Stimulated activated naive CD8-positive, alpha-beta T cell treated with anti-CD3 and anti-CD28 coated beads, Interleukin-15, amount 100 ng/mL, for 72 hours (primary cell): ENCODE results near the gene CYSLTR2.
A peak's percentile ranks its signal among the peaks of the same experiment; 100 is the strongest.
"Not testable (repeated sequence)": the region's sequence is repeated elsewhere in the genome, so short reads cannot be mapped to it uniquely, and the experiment has no call there.

Experiments
- ATAC-seq: fragments of 150-1000 bp; cut with Tn5 transposase; 2 replicates; pipeline ENCODE4 v1.10.0; 2021; ENCODE audit warnings: mild to moderate bottlenecking, moderate library complexity
- DNase-seq, 2 donors: peaks; one replicate each; pipeline ENCODE4 v3.0.0; 2021 to 2022
- H3K27ac Mint-ChIP-seq, 2 donors: one replicate each; pipeline ENCODE4 v1.8.0; 2022; ENCODE audit warnings: mild to moderate bottlenecking in 2 of 2, mixed read lengths in 2 of 2, moderate library complexity in 2 of 2
- H3K27me3 Mint-ChIP-seq: one replicate; pipeline ENCODE4 v1.8.0; 2022; ENCODE audit warnings: mixed read lengths
- H3K4me1 Mint-ChIP-seq: one replicate; pipeline ENCODE4 v1.8.0; 2022; ENCODE audit warnings: mild to moderate bottlenecking, mixed read lengths
- H3K4me3 Mint-ChIP-seq, 2 donors: one replicate each; pipeline ENCODE4 v1.8.0; 2022; ENCODE audit warnings: mild to moderate bottlenecking in 2 of 2, mixed read lengths in 2 of 2, moderate library complexity in 1 of 2
- H3K9me3 Mint-ChIP-seq, 2 donors: one replicate each; pipeline ENCODE4 v1.8.0; 2022; ENCODE audit warnings: mixed read lengths in 2 of 2

The CYSLTR2 gene

GRCh38 chr13:48661107-48661506 is 7.4 kb downstream of the CYSLTR2 start:
- Mint-ChIP-seq H3K27ac (no peak overlapping the region), H3K27me3 (no peaks in the 10 kb centered on the region), H3K4me3 (no peak overlapping the region), H3K4me1 (peaks cover 23% of the 10 kb centered on the region), H3K9me3 (peaks cover 26 to 29% of the 10 kb centered on the region in 2 donors)
- ATAC-seq (no peak), DNase-seq (no peak)

GRCh38 chr13:48662226-48662625 is 8.5 kb downstream of the CYSLTR2 start:
- ATAC-seq, result no peak

GRCh38 chr13:48667136-48667535 is 13.4 kb downstream of the CYSLTR2 start:
- no peak for ATAC-seq
- no peak overlapping the region for H3K4me3 Mint-ChIP-seq
- no peaks in the 10 kb centered on the region for H3K27me3 Mint-ChIP-seq
- no peak for DNase-seq
- H3K4me1 Mint-ChIP-seq, result peaks cover 5% of the 10 kb centered on the region
- peaks cover 44 to 65% of the 10 kb centered on the region in 2 donors for H3K9me3 Mint-ChIP-seq
- no peak overlapping the region for H3K27ac Mint-ChIP-seq

More at GRCh38 chr13:48662226-48662625, 8.5 kb downstream of the CYSLTR2 start:
- peaks cover 23% of the 10 kb centered on the region for H3K4me1 Mint-ChIP-seq
- no peak for DNase-seq
- H3K27me3 Mint-ChIP-seq, result no peaks in the 10 kb centered on the region
- H3K4me3 Mint-ChIP-seq, result no peak overlapping the region
- H3K9me3 Mint-ChIP-seq, result peaks cover 36 to 41% of the 10 kb centered on the region in 2 donors
- H3K27ac Mint-ChIP-seq, result no peak overlapping the region

GRCh38 chr13:48671421-48671820 is 17.7 kb downstream of the CYSLTR2 start:
- not testable (repeated sequence) for H3K27me3 Mint-ChIP-seq, ATAC-seq, DNase-seq, H3K27ac Mint-ChIP-seq, H3K4me3 Mint-ChIP-seq, H3K4me1 Mint-ChIP-seq
- peaks cover 21 to 46% of the 10 kb centered on the region in 2 donors for H3K9me3 Mint-ChIP-seq

- Mint-ChIP-seq H3K4me3 (no peak overlapping the region), H3K4me1 (peaks cover 15% of the 10 kb centered on the region), H3K9me3 (peaks cover 10 to 26% of the 10 kb centered on the region in 2 donors), H3K27ac (no peak overlapping the region), H3K27me3 (no peaks in the 10 kb centered on the region)
- ATAC-seq (no peak), DNase-seq (no peak)
These were observed 21.5 kb downstream of the CYSLTR2 start for GRCh38 chr13:48675247-48675646.

GRCh38 chr13:48678316-48678715 is 24.6 kb downstream of the CYSLTR2 start:
- no peak overlapping the region for H3K4me3 Mint-ChIP-seq
- no peak overlapping the region for H3K27ac Mint-ChIP-seq
- peaks cover 2 to 8% of the 10 kb centered on the region in 2 donors for H3K9me3 Mint-ChIP-seq
- ATAC-seq (no peak), DNase-seq (no peak)
- no peaks in the 10 kb centered on the region for H3K27me3 Mint-ChIP-seq
- peaks cover 15% of the 10 kb centered on the region for H3K4me1 Mint-ChIP-seq

- ATAC-seq (no peak), DNase-seq (no peak)
- Mint-ChIP-seq H3K4me1 (peaks cover 15% of the 10 kb centered on the region), H3K4me3 (no peak overlapping the region), H3K27ac (no peak overlapping the region), H3K27me3 (no peaks in the 10 kb centered on the region), H3K9me3 (no peaks in the 10 kb centered on the region)
These were observed 26.4 kb downstream of the CYSLTR2 start for GRCh38 chr13:48679941-48680680.

- no peak for ATAC-seq
- H3K9me3 Mint-ChIP-seq, result no peaks in the 10 kb centered on the region
- H3K27ac Mint-ChIP-seq, result peak overlapping the region in 1 of 2 donors; percentile 5
These were observed 27.1 kb downstream of the CYSLTR2 start for GRCh38 chr13:48680756-48681392.

GRCh38 chr13:48681905-48682304 is 28.2 kb downstream of the CYSLTR2 start:
- Mint-ChIP-seq H3K27ac (no peak overlapping the region), H3K4me1 (peaks cover 5% of the 10 kb centered on the region), H3K4me3 (no peak overlapping the region), H3K27me3 (no peaks in the 10 kb centered on the region), H3K9me3 (no peaks in the 10 kb centered on the region)
- DNase-seq (no peak), ATAC-seq (no peak)

More at GRCh38 chr13:48680756-48681392, 27.1 kb downstream of the CYSLTR2 start:
- Mint-ChIP-seq H3K27me3 (no peaks in the 10 kb centered on the region), H3K4me3 (no peak overlapping the region), H3K4me1 (peaks cover 15% of the 10 kb centered on the region)
- no peak for DNase-seq

- Mint-ChIP-seq H3K4me1 (no peaks in the 10 kb centered on the region), H3K27me3 (no peaks in the 10 kb centered on the region), H3K27ac (no peak overlapping the region), H3K9me3 (no peaks in the 10 kb centered on the region), H3K4me3 (no peak overlapping the region)
- ATAC-seq (no peak), DNase-seq (no peak)
These were observed 28.7 kb downstream of the CYSLTR2 start for GRCh38 chr13:48682436-48682835.

- peaks cover 0 to 24% of the 10 kb centered on the region in 2 donors for H3K9me3 Mint-ChIP-seq
- H3K27me3 Mint-ChIP-seq, result no peaks in the 10 kb centered on the region
- no peak overlapping the region for H3K4me3 Mint-ChIP-seq
- DNase-seq (no peak), ATAC-seq (no peak)
- no peaks in the 10 kb centered on the region for H3K4me1 Mint-ChIP-seq
- no peak overlapping the region for H3K27ac Mint-ChIP-seq
These were observed 33.0 kb downstream of the CYSLTR2 start for GRCh38 chr13:48686636-48687210.

GRCh38 chr13:48687249-48687648 is 33.5 kb downstream of the CYSLTR2 start:
- ATAC-seq, result no peak
- no peak for DNase-seq
- H3K9me3 Mint-ChIP-seq, result peaks cover 0 to 24% of the 10 kb centered on the region in 2 donors
- no peak overlapping the region for H3K4me3 Mint-ChIP-seq
- H3K4me1 Mint-ChIP-seq, result no peaks in the 10 kb centered on the region
- H3K27me3 Mint-ChIP-seq, result no peaks in the 10 kb centered on the region
- H3K27ac Mint-ChIP-seq, result no peak overlapping the region

GRCh38 chr13:48693998-48694397 is 40.3 kb downstream of the CYSLTR2 start:
- DNase-seq (no peak), ATAC-seq (no peak)
- Mint-ChIP-seq H3K27me3 (no peaks in the 10 kb centered on the region), H3K4me1 (no peaks in the 10 kb centered on the region), H3K4me3 (no peak overlapping the region), H3K9me3 (peaks cover 4 to 21% of the 10 kb centered on the region in 2 donors), H3K27ac (no peak overlapping the region)

GRCh38 chr13:48695776-48696175 is 42.0 kb downstream of the CYSLTR2 start:
- no peak overlapping the region for H3K27ac Mint-ChIP-seq
- H3K4me1 Mint-ChIP-seq, result no peaks in the 10 kb centered on the region
- no peak for DNase-seq
- H3K4me3 Mint-ChIP-seq, result no peak overlapping the region
- no peaks in the 10 kb centered on the region for H3K27me3 Mint-ChIP-seq
- ATAC-seq, result no peak
- peaks cover 4 to 8% of the 10 kb centered on the region in 2 donors for H3K9me3 Mint-ChIP-seq

- H3K4me1 Mint-ChIP-seq, ATAC-seq, H3K4me3 Mint-ChIP-seq, H3K27me3 Mint-ChIP-seq, DNase-seq, H3K9me3 Mint-ChIP-seq: not testable (repeated sequence)
- peak overlapping the region in 1 of 2 donors; percentile 82 for H3K27ac Mint-ChIP-seq
These were observed 42.9 kb downstream of the CYSLTR2 start for GRCh38 chr13:48696676-48697075.

- Mint-ChIP-seq H3K27me3 (no peaks in the 10 kb centered on the region), H3K4me3 (no peak overlapping the region), H3K9me3 (peaks cover 31 to 33% of the 10 kb centered on the region in 2 donors), H3K4me1 (no peaks in the 10 kb centered on the region), H3K27ac (no peak overlapping the region)
- ATAC-seq (no peak), DNase-seq (no peak)
These were observed 53.7 kb downstream of the CYSLTR2 start for GRCh38 chr13:48707405-48707804.
